H1 (cell line): Measurements from ENCODE around the gene CBY1.

ENCODE experiments used
- CTCF ChIP-seq, 3 experiments: IDR thresholded peaks; 1 replicate in 2 of 3; 2 replicates in 1 of 3; pipeline versions ENCODE4 v1.5.1 to v1.6.1; 2011; ENCODE audit warnings: low read length in 3 of 3, mild to moderate bottlenecking in 3 of 3, inconsistent platforms in 2 of 3, low read depth in 1 of 3, moderate library complexity in 1 of 3; ENCODE audit not compliant: insufficient read depth in 1 of 3; ENCODE audit errors: control extremely low read depth in 1 of 3
- RFX5 ChIP-seq: IDR thresholded peaks from 2 replicates; pipeline ENCODE4 v1.6.1; 2011; ENCODE audit warnings: low read depth, low read length, improper control_type of control experiment, borderline replicate concordance

- TF ChIP-seq RFX5 = no peak
- no peak for TF ChIP-seq CTCF (IDR thresholded peaks at IDR 0.05; ENCODE audit: control extremely low read depth in 1 of 3, insufficient read depth in 1 of 3, low read depth in 1 of 3, low read length in 3 of 3)
Measured at GRCh38 chr22:38657045-38657909, 839 bp downstream of the CBY1 start.
